Left ventricle myocardium inferior (tissue), 1 donor: ENCODE measurements around the gene SLC25A41. TPM values are rescaled to one million over a fixed set of nuclear protein-coding genes. Genes with fewer than 3 reads are reported as not detected.
A peak's percentile ranks its signal among the peaks of the same experiment; 100 is the strongest.

ENCODE experiments used
- DNase-seq: peaks from one replicate; pipeline ENCODE4 v3.0.0-alpha.2; 2020
- H3K27ac ChIP-seq: fragments of 200-600 bp; replicated peaks from 2 replicates; pipeline ENCODE4 v1.8.0; 2021
- H3K27me3 ChIP-seq: fragments of 200-600 bp; 2 replicates; pipeline ENCODE4 v1.8.0; 2021; ENCODE audit warnings: low read depth
- H3K36me3 ChIP-seq: fragments of 200-600 bp; 2 replicates; pipeline ENCODE4 v1.8.0; 2021
- H3K4me1 ChIP-seq: fragments of 200-600 bp; 2 replicates; pipeline ENCODE4 v1.8.0; 2021
- H3K4me3 ChIP-seq: fragments of 200-600 bp; 2 replicates; pipeline ENCODE4 v1.8.0; 2021; ENCODE audit warnings: mild to moderate bottlenecking, moderate library complexity
- H3K9me3 ChIP-seq: fragments of 200-600 bp; replicated peaks from 2 replicates; pipeline ENCODE4 v1.8.0; 2021
- intact Hi-C: fragments of 100-400 bp; cut with micrococcal nuclease; formaldehyde crosslinking; loops from one replicate; pipeline ENCODE4 v1.11.0; 2022
- total RNA-seq: library from RNA; stranded (reverse); fragmentation: NEBNext Ultra II Directional; extraction: Animal tissue kit (Norgen Biotek cat#: 25700); gene quantifications from one replicate; pipeline ENCODE4 v1.2.1, GENCODE V29; 2021
- TF ChIP-seq, protein P1 (sequence below): fragments of 200-600 bp; IDR thresholded peaks from 2 replicates; pipeline ENCODE4 v1.8.0; 2021; ENCODE audit warnings: antibody characterized with exemption, mild to moderate bottlenecking, borderline replicate concordance
- donor health status: DM: no; HTN: yes; CAD: no; lungs with severe emphysema.

Gene SLC25A41
- total RNA-seq, 1 donor from 2014 or later = 0.16 TPM

- Histone ChIP-seq H3K36me3 (no peaks in the 10 kb centered on the region), H3K9me3 (no peaks in the 10 kb centered on the region), H3K4me1 (peaks cover 17% of the 10 kb centered on the region), H3K4me3 (no peak overlapping the region), H3K27ac (no peak overlapping the region), H3K27me3 (peaks cover 58% of the 10 kb centered on the region)
- no peak for DNase-seq
- intact Hi-C loops = no loop called here
- TF ChIP-seq, protein P1, sequence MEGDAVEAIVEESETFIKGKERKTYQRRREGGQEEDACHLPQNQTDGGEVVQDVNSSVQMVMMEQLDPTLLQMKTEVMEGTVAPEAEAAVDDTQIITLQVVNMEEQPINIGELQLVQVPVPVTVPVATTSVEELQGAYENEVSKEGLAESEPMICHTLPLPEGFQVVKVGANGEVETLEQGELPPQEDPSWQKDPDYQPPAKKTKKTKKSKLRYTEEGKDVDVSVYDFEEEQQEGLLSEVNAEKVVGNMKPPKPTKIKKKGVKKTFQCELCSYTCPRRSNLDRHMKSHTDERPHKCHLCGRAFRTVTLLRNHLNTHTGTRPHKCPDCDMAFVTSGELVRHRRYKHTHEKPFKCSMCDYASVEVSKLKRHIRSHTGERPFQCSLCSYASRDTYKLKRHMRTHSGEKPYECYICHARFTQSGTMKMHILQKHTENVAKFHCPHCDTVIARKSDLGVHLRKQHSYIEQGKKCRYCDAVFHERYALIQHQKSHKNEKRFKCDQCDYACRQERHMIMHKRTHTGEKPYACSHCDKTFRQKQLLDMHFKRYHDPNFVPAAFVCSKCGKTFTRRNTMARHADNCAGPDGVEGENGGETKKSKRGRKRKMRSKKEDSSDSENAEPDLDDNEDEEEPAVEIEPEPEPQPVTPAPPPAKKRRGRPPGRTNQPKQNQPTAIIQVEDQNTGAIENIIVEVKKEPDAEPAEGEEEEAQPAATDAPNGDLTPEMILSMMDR = no peak
Observed at GRCh38 chr19:6479836-6480398, 46.4 kb upstream of the SLC25A41 start.

GRCh38 chr19:6478815-6479214 is 45.3 kb upstream of the SLC25A41 start:
- TF ChIP-seq, protein P1 = no peak

DNA sequence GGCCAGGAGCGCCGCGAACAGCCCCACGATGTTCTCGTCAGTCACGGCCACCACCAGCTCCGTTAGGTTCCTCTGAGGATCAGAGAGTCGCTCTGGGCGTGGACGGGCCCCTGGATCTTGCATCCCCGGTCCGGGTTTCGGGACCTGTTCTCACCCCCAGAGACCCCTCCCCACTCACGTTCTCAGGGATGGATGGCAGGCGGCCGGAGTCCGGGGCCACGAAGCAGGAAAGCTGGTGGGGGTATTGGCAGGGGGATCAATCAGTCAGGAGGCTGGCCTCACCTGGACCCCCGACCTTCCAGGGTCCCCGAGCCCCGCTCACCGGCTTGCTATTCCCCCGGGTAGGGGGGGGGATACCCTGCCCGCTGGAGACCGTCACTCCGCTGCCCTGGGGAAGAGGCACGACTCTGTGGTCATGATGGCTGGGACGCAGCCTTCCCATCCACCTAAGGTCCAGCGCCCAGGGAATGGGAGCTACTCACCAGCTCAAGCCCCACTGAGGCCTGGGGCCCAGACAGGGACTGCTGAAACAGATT is 43.4 kb upstream of the SLC25A41 start:
- Histone ChIP-seq H3K27me3 (peaks cover 81% of the 10 kb centered on the region), H3K4me3 (peak overlapping the region; percentile 48), H3K9me3 (no peaks in the 10 kb centered on the region), H3K36me3 (no peaks in the 10 kb centered on the region), H3K27ac (no peak overlapping the region), H3K4me1 (peaks cover 17% of the 10 kb centered on the region)
- intact Hi-C loops = no loop called here
- no peak for DNase-seq
- TF ChIP-seq, protein P1 = no peak

More at GRCh38 chr19:6478815-6479214, 45.3 kb upstream of the SLC25A41 start:
- Histone ChIP-seq H3K9me3 (no peaks in the 10 kb centered on the region), H3K36me3 (no peaks in the 10 kb centered on the region), H3K4me3 (no peak overlapping the region), H3K4me1 (peaks cover 17% of the 10 kb centered on the region), H3K27me3 (peaks cover 69% of the 10 kb centered on the region), H3K27ac (no peak overlapping the region)
- no peak for DNase-seq
- intact Hi-C loops = no loop called here

GRCh38 chr19:6476155-6476895 is 42.8 kb upstream of the SLC25A41 start:
- H3K4me1 ChIP-seq = peaks cover 17% of the 10 kb centered on the region
- H3K9me3 ChIP-seq = no peaks in the 10 kb centered on the region
- intact Hi-C loops = no loop called here
- TF ChIP-seq, protein P1 = no peak
- peaks cover 88% of the 10 kb centered on the region for H3K27me3 ChIP-seq
- DNase-seq = peak; percentile 33
- no peaks in the 10 kb centered on the region for H3K36me3 ChIP-seq
- no peak overlapping the region for H3K27ac ChIP-seq
- H3K4me3 ChIP-seq = peak overlapping the region; percentile 48

DNA sequence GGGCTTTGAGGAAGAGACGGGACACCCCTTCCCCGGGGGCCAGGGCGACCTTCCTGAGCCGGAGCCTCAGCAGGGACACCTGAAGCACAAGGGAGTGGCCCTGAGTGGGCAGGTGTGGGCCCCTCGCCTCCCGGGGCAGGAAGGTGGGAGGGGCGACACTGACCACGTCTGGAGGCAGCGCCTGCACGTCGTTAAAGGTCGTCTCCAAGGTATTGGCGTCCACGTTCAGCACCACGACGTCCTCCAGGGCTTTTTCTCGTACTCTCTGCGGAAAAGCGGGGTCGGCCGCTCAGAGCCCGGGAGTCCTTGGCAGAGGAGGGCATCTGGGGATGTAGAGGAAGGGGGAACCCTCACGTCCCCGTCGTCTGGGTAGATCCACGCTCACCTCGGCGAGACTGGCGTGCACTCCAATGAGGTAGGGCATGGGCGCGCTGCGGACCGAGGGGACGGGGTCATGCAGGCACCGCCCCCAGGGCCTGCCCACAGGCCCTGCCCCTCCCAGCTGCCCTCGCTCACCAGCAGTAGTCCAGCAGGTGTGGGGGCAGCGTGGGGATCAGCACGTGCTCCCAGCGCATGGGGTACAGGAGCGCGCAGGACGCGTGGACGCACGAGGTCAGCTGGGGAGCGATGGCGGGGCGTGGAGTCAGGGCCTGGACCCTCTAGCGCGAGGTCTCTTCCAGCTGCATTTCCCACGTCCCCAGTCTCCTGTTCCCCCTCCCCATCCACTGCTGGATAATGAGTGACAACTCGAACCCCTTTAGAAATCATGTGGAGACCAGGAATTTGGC is 42.0 kb upstream of the SLC25A41 start:
- H3K27me3 ChIP-seq = peaks cover 91% of the 10 kb centered on the region

More for the DNA sequence above, 42.0 kb upstream of the SLC25A41 start:
- TF ChIP-seq, protein P1 = no peak
- Histone ChIP-seq H3K36me3 (no peaks in the 10 kb centered on the region), H3K4me3 (peak overlapping the region; percentile 48), H3K27ac (no peak overlapping the region), H3K9me3 (no peaks in the 10 kb centered on the region), H3K4me1 (peaks cover 17% of the 10 kb centered on the region)
- intact Hi-C loops = no loop called here
- no peak for DNase-seq
